Left ventricle myocardium superior (tissue), 1 donor: ENCODE results near the gene DYRK1A. TPM values are rescaled to one million over a fixed set of nuclear protein-coding genes. Genes with fewer than 3 reads are reported as not detected.

Experiments used
- ATAC-seq: fragments of 200-7000 bp; cut with Tn5 transposase; one replicate; pipeline ENCODE4 v1.9.1; 2020; ENCODE audit warnings: mild to moderate bottlenecking, moderate library complexity
- DNase-seq: peaks from one replicate; pipeline ENCODE4 v3.0.0-alpha.2; 2020
- intact Hi-C: fragments of 100-400 bp; cut with micrococcal nuclease; formaldehyde crosslinking; loops from one replicate; pipeline ENCODE4 v1.11.0; 2022
- total RNA-seq: library from RNA; stranded (reverse); fragmentation: NEBNext Ultra II Directional; extraction: Animal tissue kit (Norgen Biotek cat#: 25700); gene quantifications from one replicate; pipeline ENCODE4 v1.2.1, GENCODE V29; 2021
- donor health status: DM: no; HTN: yes; CAD: no; lungs with severe emphysema.

Gene DYRK1A
- total RNA-seq, 1 donor from 2014 or later, result 67.1 TPM

DNA sequence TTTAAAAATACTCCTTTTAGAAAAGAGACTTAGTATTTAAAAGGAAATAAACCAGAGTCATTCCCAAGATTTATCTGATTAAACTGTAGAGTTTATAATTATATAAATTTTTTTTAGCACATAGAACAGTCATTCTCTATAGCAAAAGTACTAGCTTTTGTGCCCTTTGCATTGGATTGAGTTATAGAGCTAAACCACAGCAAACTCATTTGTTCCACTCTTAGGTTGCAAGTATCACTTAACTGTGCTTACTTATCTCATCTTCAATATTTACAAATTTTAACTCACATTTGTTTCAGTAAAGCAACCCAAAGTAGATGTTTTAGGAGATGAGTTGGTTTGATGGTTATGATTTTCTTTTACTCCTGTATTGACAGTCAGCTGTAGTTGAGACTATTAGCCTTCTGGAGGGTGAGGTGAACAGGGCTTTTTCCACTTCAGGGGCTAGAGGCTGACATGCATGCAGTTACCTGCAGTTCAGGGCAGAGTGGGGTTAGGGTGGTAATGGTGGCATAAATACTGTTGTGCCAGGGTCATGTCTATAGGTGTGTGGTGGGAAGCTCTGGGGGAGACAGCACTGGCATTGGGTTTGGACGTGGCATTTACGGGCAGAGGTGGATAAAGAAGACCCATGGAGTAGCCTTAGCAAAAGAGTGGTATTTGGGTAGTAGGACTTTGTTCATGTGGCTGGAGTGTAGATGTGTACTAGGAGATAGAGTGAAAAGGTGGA lies 42.1 kb downstream of the DYRK1A start:
- no peak for DNase-seq
- intact Hi-C loops, result no loop called here
- ATAC-seq, result peak; percentile 13

DNA sequence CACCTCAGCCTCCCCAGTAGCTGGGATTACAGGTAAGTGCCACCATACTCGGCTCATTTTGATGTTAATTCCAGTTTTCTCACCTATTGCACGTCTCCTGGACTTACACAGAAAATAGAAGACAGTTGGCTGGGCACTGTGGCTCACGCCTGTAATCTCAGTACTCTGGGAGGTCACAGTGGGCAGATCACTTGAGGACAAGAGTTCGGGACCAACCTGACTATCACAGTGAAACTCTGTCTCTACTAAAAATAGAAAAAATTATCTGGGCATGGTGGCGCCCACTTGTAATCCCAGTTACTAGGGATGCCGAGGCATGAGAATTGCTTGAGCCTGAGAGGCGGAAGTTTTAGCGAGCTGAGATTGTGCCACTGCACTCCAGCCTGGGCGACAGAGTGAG lies 44.1 kb downstream of the DYRK1A start:
- intact Hi-C loops, result no loop called here
- DNase-seq, result no peak
- ATAC-seq, result peak; percentile 14

DNA sequence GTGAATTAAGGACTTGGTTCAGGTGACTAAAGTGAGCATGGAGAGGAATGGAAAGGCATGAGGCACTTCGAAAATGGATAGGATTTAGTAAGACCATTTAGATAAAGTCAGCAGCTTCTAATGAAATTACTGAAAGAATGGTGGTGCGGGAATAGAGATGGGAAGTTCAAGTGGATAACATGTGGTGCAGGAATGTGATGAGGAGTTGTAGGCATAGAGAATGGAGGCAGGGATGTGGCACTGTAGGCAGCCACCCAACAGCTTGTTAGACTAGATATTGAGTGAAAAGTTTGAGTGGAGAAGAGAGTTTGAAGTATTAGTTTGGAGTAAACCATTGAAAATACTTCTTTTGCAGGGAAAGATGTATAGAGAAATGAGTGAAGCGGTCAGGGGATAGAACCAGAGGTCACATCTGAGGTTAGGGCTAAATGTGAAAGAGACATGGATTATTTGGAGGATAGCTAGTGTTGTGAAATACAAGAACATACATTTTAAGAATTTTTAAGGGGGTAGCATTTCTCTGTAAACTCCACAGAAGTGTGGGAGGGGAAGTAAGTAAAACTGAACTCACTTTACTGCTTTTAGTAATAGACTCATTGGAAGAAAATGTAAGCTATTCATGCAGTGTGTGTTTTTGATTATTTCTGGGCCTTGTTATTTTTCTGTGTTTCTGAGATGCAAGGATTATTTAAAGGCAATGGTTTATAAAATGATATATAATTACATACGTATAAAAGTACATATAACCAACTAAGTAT lies 46.2 kb downstream of the DYRK1A start:
- no peak for ATAC-seq
- DNase-seq, result no peak
- intact Hi-C loops, result no loop called here

DNA sequence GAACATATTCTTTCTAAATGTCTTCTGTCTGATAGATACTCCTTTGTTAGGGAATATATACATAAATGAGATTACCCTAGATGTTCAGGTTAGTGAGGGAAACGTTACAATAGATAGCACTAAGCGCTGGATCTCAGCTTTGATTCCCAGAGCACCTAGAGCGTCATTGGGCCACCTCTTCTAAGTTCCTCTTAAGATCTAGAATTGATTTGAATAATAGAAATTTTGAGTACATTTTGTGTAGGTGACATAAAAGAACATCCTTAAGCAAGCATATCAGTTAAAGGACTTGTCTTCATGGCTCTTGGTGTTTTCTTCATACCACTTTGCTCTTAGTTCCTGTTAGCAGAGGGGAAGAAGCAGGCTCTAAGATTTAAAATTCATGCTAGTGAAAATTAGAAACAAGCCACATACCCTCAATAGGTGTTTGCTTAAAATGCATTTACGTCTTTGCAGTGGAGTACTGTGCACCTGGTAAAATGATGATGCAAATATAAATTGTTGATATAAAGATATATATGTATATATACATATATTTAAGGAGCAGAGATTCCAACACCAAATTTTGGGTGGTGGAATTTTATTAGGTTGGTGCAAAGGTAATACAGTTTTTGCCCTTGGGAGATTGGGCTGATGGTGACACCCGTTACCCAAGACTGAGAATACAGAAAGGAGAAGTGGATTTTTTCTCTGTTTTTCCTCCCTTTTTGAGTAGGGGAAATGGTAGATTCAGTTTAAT lies 47.1 kb downstream of the DYRK1A start:
- intact Hi-C loops, result no loop called here
- ATAC-seq, result no peak
- no peak for DNase-seq

DNA sequence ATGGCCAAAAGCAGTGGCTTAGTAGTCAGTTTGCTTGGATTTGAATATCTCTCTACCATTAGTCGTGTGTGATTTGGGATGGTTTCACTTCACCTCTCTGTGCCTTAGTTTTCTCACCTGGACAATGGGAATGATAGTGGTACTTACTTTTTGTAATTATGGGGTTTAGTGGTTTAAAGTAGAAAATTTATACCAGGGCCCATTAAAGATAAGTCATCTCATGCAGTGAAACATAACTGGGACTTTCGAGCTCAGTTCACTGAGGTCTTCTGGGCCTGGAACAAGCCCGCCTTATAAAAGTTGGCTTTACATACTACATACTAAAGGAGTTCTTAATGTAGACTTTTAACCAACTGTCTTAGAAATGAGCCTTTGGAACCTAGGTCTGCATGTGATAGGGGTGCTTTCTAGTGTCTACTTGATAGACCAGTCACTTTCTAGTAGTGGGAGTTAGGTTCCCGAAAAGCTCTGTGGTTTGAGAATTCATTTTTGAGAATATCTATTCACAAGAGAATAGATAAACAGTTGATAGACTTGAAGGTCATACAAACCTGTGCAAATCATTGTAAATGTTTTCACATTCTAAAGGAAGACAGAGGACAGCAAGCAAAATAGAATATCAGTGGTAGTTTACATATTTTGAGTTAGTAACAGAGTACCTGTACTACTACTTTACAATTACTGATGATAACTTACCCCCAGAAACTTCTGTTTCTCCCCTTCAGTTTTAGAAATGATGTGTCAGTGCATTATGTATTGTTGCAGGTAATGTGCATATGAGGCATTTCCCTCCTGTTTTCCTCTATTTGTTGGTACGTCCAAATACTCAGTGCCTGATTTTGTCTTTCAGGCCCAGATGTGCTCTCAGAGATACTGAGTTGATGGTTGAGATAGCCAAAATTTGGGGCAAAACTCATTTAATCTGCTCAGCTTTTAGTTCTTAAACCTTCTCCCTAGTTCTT lies 48.0 kb downstream of the DYRK1A start:
- intact Hi-C loops, result no loop called here
- no peak for ATAC-seq

DNA sequence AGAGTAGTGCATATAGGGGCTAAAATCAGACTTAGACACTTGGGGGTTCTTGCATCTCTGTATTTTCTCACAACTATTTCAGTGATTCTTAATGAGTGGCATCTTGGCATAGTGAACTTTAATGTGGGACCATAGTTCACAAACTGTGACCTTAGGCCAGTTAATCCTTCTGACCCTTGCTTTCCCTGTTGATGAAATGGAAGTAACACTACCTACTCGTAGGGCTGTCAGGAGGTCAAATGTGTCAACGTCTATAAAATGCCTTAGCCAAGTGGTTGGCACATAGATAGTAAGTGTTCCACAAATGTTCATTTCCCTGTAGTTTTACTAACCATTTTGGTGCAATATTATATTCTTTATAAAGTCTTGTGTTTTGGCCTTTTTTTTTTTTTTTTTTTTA lies 49.4 kb downstream of the DYRK1A start:
- ATAC-seq (peak; percentile 50), DNase-seq (no peak)
- intact Hi-C loops, result no loop called here

More for the DNA sequence above, 48.0 kb downstream of the DYRK1A start:
- no peak for DNase-seq

DNA sequence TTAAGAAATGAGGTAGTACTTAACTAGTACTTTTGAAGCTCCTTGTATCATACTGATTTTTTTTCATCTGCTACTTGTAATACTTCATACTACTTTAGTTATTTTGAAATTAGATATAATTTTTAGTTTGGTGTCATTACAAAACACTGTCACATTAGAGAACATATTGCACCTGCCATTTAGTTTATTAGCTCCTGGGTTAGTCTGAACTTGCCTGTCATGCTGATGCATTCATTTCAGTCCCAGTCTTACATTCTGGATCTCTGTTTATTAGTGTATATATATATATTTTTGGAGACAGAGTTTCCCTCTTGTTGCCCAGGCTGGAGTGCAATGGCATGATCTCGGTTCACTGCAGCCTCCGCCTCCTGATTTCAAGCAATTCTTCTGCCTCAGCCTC lies 50.3 kb downstream of the DYRK1A start:
- intact Hi-C loops, result no loop called here
- no peak for DNase-seq
- no peak for ATAC-seq

DNA sequence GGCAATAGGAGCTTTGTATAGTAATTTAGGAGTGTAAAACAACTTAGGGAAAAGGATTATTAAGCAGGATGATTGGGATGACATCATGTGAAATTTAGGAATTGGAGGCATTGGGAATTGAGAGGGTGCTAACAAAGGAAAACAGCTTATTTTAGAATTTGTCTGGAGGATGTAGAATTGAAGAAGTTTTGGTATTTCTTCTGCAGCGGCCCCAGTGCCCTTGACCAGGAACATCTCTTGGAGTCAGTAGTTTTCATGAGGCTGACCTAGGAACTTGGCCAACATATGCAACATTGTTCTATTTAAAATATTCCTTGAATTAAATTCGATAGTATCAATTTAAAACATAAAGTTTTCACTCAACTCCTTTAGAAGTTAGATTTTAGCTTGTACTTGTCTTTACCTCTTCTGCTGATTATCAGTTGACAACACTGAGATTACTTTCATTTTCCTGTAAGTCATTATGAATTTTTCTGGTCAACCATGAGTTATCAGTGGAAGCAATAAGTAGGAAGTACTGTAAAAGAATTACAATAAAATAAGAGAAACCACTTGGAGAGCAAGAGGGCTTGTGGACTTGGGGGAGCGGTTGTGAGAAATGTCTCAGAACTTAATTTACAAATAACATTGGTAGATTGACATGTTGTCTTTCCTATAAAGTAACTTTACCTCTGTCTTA lies 52.8 kb downstream of the DYRK1A start:
- ATAC-seq, result no peak
- no peak for DNase-seq
- intact Hi-C loops, result no loop called here

DNA sequence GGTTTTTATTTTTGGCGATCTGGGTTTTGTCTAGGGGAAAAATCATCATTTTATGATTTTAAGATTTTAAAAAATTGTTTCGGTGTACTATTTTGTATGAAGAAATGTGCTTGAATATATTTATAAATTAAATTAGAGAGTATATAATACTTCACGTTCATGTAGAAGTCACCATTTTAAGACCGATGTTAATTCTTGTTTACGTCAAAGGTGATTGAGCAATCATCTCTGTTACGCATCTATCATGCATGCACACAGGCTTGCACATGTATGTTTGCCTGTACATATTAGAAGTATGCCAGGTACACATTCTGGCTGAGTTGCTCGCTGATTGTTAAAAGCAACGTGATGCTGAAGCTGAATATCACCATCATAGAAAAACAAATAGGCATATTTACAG lies 54.7 kb downstream of the DYRK1A start:
- no peak for ATAC-seq
- no peak for DNase-seq
- intact Hi-C loops, result no loop called here

DNA sequence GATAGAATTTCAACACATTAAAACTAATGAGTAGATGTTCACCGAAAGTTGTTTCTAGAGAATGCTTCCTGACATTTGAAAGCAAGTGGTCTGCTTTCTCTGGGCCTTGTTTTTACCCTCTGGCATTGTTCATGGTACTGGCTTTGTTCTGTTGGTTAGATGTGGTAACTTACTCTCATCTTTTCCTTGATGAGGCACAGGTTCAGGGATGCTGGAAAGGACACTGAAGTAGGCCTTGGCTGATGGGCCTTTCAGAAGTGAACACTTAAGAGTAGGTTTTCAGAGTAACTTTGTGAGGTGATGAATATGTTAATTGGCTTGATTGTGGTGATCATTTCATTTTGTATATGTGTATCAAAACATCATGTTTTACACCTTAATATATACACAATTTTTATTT lies 55.8 kb downstream of the DYRK1A start:
- no peak for ATAC-seq
- no peak for DNase-seq
- intact Hi-C loops, result no loop called here

DNA sequence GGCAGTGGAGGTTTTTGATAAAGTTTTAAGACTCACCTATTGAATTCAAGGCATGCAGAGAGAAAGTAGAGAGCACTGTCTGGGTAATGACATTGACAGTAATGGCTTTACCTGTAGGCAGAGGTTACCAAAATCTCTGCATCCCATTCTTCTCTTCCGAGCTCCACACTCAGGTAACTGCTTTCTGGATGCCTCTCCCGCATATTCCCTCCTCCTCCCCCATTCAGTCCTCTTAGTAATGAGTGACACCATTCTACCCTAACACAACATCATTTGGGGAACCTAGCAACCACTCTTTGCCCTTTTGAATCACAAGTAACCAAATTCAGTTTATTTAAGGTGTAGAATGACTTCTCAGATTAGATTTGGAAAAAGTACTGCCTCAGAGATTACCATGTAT lies 56.5 kb downstream of the DYRK1A start:
- ATAC-seq (no peak), DNase-seq (no peak)
- intact Hi-C loops, result no loop called here

DNA sequence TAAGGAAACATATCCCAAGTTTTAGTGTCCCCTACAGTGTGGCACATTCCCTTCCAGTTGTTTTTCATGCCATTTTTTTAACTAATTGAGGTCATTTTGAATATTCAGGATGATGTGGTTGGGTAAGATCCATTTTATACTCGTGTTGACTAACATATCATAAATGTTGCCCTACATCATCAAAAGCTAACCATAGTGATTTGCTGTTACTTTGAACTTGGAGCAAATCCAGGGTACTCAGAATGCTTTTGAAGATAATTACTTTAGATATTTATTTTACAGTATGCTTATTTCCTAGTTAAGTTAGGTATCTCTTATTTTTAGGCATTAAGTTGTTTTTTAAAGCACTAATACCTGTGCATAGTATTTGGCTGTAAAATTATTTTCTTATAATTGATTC lies 57.8 kb downstream of the DYRK1A start:
- intact Hi-C loops, result no loop called here
- DNase-seq, result no peak
- no peak for ATAC-seq

DNA sequence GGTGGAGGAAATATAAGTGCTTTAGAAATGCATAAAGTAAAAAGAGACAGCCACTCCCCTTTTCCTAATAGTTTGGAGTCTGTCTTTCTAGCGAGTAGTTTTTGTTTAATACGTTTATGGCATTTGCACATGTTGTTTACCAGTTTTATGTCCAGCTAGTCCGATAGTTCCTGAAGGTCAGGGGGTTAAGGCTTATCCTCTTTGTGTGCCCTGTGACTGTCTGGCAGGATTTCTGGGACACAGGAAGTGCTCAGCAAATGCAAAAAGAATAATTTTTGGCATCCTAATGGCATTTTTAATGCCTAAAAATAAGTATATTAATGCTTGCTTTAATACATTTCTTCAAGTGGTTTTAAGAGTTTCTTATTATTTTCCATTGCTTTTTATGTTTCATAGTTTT lies 58.4 kb downstream of the DYRK1A start:
- intact Hi-C loops, result no loop called here
- DNase-seq (no peak), ATAC-seq (peak; percentile 67)

DNA sequence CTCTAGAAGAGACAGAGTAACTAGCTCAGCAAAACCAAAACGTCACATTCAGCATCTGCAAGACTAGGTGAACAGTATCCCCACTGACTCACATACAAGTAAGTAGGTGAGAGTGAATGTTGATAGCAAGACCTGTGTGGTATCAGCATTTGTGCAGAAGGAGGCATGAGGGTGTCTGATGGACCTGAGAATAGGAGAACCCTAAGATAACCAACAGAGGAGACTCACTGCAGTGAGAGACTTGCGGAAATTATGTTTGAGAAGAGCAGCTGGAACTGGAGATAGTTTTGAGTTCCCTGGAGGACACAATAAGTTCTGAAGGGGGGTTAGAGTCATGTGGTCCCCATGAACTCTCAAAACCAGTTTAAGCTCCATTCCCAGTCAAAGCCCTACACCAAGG lies 59.1 kb downstream of the DYRK1A start:
- peak; percentile 6 for ATAC-seq
- DNase-seq, result no peak
- intact Hi-C loops, result no loop called here

DNA sequence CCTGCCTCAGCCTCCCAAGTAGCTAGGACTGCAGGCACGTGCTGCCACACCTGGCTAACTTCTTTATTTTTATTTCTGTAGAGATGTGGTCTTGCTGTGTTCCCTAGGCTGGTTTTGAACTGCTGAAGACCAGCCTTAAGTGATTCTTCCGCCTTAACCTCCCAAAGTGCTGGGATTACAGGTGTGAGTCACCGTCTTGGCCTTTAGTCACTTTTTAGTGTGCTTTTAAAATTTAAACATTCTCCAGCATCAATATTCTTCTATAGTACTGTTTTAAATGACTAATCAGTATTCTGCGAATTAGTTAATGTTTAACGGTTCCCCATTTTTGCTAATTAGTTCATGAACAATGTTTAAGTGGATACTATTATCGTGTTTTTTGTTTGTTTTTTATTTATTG lies 60.6 kb downstream of the DYRK1A start:
- intact Hi-C loops, result no loop called here
- ATAC-seq, result no peak
- no peak for DNase-seq

DNA sequence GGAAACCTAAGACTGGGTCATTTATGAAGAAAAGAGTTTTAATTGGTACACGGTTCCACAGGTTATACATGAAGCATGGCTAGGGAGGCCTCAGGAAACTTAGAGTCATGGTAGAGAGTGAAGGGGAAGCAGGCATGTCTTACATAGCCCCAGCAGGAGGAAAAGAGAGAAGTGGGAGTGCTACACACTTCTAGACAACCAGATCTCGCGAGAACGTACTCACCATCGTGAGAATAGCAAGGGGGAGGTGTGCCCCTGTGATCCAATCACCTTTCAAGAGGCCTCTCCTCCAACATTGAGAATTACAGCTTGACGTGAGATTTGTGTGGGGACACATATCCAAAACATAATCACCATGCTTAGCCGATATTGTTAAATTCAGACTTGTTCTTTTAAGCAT lies 62.8 kb downstream of the DYRK1A start:
- ATAC-seq (no peak), DNase-seq (no peak)
- intact Hi-C loops, result no loop called here

DNA sequence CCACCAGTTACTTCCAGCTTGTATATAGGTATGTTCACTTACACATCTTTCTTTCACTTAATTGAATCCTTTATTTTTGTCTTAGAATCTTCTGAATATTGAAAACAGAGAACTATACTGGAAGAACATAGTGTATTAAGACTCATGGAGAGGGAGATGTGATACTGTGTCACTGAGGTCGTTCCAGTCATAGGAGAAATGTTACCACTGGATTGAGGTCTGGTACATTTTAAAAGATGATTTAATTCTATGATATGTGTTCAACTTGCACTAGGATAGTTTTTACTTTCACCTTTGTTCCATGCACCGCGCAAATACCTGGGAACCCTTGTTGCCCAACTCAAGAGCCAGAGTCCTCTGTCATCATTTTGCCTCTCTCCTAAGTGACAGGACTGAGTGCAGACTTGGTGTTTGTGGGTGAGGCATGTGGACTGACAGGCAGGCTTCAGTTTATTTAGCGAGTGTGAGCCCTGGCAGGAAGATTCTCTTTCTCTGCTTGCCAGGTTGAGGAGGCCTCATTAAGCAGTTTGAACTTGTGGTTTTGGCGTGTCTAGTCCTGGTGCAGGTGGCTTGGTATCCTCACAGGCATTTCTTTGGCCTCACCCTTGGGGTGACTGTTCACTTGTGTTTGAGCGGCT lies 63.7 kb downstream of the DYRK1A start:
- DNase-seq, result no peak
- intact Hi-C loops, result loop anchor here (10.0 kb wide), 1 partner anchor 46 kb away; no protein-coding TSS in a partner anchor
- peak; percentile 66 for ATAC-seq

DNA sequence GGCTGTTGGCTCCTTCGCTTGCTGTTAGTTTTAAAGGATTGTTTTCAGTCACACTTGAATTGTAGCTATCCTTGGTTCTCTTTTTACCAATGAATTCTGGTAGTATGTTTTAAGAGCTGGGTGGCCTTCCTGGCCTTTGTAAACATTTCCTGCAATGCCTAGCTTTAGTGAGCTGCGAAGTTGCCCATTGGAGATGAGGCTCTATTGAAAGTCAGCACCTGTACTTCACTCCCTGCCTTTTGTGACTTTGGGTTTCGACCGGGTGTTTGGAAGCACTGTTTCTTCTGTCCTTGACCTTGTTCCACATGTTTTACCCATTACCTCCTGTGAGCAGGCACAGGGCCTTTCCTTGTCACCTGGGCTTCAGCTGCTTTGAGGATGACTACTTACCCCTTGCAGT lies 64.7 kb downstream of the DYRK1A start:
- intact Hi-C loops, result loop anchor here (10.0 kb wide), 1 partner anchor 46 kb away; no protein-coding TSS in a partner anchor
- no peak for DNase-seq

More for the DNA sequence above, 64.7 kb downstream of the DYRK1A start:
- no peak for ATAC-seq
